CD4-positive, alpha-beta T cell treated with Interleukin-15 for 4 hours (primary cell): ENCODE data around the gene PRF1.
A peak's percentile ranks its signal among the peaks of the same experiment; 100 is the strongest.
"Not testable (repeated sequence)": the region's sequence is repeated elsewhere in the genome, so short reads cannot be mapped to it uniquely, and the experiment has no call there.

Experiments used
- DNase-seq: peaks from one replicate; pipeline ENCODE4 v3.0.0-alpha.2; 2020; ENCODE audit warnings: low spot score

Gene PRF1

GRCh38 chr10:70593513-70593890 lies 9.0 kb downstream of the PRF1 start:
- DNase-seq = no peak

DNA sequence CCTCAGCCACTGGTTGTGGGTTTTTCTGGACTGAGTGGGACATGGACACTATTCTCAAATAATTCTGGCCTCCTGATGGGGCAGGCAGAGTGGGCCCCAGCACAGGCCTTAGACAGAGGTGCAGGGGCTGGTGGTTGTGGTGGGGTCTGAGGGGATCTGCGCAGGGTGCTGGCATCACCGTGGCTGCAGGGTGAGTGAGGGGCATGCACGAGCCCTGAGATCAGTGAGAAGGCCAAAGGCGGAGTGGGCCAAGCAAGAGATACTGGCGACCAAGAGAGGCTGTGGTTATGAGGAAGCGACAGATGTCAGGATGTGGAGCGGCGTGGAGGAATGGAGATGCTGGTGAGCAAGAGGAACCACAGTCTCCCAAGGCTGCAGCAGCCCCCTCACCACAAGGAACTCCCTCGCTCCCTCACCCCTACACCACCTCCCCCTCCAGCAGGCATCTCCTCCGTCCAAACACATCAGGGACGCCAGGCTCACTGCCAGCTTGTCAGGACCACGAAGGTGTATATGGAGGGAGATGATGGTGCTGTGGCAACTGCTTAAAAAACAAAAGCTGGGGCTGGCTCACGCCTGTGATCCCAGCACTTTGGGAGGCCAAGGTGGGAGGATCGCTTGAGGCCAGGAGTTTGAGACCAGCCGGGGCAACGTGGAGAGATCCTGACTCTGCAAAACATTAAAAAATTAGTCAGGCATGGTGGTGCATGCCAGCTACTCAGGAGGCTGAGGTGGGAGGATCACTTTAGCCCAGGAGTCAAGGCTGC lies 9.6 kb downstream of the PRF1 start:
- no peak for DNase-seq

DNA sequence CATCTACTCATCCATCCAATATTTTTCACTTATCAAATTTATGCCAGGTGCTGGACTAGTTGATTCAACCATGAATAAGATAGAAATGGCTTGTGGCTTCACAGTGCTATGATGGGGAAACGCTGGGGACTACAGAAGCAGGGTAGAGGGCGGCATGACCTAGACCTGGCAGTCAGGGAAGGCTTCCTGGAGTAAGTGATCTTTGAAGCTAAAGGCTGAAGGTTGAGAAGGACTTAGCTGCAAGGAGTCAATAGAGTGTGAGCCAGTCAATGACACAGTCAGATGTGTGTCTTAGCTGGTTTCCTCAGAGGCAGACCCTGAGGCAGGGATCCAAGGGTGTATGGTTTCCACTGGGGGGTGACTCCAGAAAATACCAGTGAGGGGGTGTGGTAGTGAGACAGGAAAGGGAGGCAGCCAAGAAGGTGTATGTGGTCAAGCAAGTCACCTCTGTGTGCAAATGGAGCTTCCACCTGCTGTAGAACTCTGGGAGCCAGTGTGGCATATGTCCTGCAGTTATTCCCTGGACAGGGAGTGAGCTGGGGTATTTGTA lies 10.3 kb downstream of the PRF1 start:
- DNase-seq = no peak

DNA sequence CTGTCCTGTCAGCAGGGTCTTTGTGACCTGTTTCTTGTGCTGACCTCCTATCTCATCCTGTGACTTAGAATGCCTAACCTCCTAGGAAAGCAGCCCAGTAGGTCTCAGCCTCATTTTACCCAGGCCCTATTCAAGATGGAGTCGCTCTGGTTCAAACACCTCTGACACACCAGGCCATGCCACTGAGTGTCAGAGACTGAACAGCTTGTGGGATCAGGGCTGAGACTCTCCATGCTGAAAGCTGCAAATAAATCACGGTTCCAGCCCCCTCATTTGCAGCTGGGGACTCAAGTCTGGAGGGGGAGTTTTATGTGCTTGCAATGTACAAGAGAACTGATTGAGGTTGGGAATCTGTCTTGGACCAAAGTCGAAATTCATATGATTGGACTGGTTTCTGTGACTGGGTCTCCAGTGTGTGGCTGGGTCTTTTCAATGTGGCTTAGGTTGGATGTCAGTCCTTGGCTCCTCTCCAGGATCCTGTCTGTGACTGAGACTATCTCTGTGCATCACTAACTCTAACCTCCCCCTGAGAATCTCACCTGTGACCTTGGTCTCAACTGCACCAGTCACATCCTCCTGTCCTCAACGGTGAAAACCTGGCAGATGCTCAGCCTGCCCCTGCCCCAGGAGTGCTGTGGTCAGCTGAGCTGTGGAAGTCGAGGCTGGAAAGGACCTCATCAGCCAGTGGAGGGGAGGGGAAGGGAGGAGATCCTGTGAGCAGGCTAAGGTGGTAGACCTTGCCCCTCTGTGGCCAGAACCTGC lies 11.7 kb downstream of the PRF1 start:
- DNase-seq = no peak

GRCh38 chr10:70589762-70590654 lies 12.5 kb downstream of the PRF1 start:
- no peak for DNase-seq

GRCh38 chr10:70588859-70589570 lies 13.5 kb downstream of the PRF1 start:
- no peak for DNase-seq

- DNase-seq = no peak
Observed at GRCh38 chr10:70588255-70588654, 14.3 kb downstream of the PRF1 start.

DNA sequence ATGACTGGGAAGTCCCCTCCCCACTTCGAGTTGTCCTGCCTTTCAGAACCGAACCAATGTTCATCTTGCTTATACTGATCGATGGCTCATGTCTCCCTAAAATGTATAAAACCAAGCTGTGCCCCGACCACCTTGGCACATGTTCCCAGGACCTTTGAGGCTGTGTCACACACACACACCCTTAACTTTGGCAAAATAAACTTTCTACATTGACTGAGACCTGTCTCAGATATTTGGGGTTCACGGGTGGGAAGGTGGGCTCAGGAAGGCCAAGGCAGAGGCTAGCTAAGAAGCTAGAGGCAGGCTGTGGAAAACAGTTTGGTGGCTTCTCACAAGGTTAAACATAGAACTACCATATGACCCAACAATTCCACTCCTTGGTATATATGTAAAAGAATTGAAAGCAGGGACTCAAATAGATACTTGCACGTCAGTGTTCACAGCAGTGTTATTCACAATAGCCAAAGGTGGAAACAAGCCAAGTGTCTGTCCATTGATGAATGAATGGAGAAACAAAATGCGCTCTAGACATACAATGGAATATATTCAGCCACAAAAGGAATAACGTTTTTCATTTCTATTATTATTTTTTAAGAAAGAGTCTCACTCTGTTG lies 15.4 kb downstream of the PRF1 start:
- DNase-seq = no peak

GRCh38 chr10:70586348-70586930 lies 16.1 kb downstream of the PRF1 start:
- DNase-seq = no peak

- no peak for DNase-seq
Observed at GRCh38 chr10:70585578-70586169, 16.9 kb downstream of the PRF1 start.

GRCh38 chr10:70584909-70585544 lies 17.5 kb downstream of the PRF1 start:
- DNase-seq = no peak

GRCh38 chr10:70584366-70584765 lies 18.2 kb downstream of the PRF1 start:
- no peak for DNase-seq

GRCh38 chr10:70583669-70584037 lies 18.9 kb downstream of the PRF1 start:
- no peak for DNase-seq

DNA sequence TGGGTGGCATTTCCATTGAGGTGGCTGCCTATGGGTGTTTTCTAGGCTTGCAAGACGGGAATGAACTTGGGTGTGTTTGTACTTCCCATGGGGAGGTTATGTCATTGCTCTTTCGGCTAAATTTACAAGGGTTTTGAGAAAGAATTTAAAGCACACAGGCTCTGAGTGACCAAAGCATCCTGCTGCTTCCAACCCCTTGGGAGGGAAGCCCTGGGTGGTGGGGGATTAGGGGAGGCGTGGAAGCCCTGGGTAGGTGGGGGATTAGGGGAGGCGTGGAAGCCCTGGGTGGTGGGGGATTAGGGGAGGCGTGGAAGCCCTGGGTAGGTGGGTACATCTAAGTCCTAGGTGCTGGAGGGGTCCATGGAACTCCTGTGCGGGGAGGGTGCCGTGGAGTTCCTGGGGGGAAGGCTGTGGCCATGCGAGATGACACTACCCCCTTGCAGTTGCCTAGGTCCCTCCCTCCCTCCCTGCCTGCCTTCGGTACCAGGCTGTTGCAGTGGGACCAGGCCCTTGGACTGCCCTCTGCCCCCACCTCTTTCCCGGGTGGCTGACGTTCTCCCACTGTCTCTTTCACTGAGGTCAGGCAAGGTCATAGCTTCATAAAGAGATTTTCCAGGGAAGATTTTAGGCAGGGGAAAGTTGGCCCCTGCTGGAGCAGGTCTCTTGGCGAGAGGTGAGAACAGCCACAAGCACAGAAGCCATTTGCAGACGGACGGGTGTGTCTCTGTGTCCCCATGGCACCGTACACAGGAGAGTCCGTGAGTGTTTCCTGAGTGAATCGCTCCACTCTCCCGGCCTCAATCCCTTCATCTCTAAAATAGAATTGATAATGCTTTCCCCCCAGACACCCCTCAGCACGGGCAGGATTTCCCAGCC lies 19.5 kb downstream of the PRF1 start:
- DNase-seq = no peak

DNA sequence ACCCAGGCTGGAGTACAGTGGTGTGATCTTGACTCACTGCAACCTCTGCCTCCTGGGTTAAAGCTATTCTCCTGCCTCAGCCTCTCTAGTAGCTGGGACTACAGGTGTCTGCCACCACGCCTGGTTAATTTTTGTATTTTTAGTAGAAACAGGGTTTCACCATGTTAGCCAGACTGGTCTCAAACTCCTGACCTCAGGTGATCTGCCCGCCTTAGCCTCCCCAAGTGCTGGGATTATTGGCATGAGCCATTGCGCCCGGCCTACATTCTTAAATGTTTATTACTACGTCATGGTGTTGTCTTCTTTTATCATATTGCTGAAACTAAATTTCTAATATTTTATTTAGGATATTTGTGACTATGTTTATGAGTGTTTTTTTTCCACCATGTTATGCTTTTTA lies 21.4 kb downstream of the PRF1 start:
- not testable (repeated sequence) for DNase-seq

DNA sequence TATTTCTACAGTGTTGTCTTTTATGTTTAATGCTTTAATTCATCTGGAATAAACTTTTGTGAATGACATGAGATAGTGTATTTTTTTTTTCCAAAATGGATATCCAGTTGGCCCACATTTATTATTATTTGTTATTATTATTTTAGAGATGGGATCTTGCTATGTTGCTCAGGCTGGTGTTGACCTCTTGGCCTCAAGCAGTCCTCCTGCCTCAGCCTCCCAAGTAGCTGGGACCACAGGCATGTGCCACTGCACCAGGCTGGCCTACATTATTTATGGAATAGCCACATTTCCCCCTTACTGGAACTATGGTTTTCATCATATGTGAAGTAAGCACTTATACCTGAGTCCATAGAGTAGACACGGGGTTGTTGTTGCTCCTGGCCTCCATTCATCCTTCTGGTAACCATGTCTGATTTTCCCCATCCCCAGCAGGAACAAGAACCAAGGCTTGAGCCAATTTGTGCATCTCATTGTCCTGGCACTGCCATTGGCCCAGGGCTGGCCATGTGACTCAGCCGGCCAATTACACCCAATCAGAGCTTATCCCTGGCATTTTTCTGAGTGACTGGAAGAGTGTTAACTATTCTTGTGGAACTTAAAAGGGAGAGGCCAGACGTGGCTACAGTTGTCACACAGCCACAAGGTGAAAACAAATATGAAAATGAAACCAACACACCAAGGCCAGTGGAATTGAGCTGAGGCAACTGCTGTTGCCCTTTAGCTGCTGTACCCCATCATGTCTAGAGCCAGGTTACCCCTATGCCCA lies 23.1 kb downstream of the PRF1 start:
- no peak for DNase-seq

- DNase-seq = peak; percentile 60
Observed at GRCh38 chr10:70578371-70578947, 24.1 kb downstream of the PRF1 start.
